Cardiac fibroblast (primary cell): Measurements from ENCODE around the gene P3H2.
A peak's percentile ranks its signal among the peaks of the same experiment; 100 is the strongest.

Experiments
- DNase-seq, 2 donors: peaks; one replicate each; pipeline versions ENCODE4 v3.0.0 to v3.0.0-alpha.2; 2010; ENCODE audit warnings: low read depth in 2 of 2
- H3K4me3 ChIP-seq, 2 donors: replicated peaks in 1 of 2; 1 replicate in 1 of 2; 2 replicates in 1 of 2; pipeline ENCODE4 v1.5.1; 2011; ENCODE audit warnings: low read depth in 2 of 2, low read length in 2 of 2, mild to moderate bottlenecking in 2 of 2, moderate library complexity in 1 of 2
- TF ChIP-seq, protein P1 (sequence below): IDR thresholded peaks from one replicate; pipeline ENCODE4 v1.5.1; 2011; ENCODE audit warnings: low read depth, mild to moderate bottlenecking, low read length, inconsistent platforms

P3H2 gene

GRCh38 chr3:190000187-190000860 is 120.4 kb downstream of the P3H2 start:
- no peak for DNase-seq
- TF ChIP-seq, protein P1, sequence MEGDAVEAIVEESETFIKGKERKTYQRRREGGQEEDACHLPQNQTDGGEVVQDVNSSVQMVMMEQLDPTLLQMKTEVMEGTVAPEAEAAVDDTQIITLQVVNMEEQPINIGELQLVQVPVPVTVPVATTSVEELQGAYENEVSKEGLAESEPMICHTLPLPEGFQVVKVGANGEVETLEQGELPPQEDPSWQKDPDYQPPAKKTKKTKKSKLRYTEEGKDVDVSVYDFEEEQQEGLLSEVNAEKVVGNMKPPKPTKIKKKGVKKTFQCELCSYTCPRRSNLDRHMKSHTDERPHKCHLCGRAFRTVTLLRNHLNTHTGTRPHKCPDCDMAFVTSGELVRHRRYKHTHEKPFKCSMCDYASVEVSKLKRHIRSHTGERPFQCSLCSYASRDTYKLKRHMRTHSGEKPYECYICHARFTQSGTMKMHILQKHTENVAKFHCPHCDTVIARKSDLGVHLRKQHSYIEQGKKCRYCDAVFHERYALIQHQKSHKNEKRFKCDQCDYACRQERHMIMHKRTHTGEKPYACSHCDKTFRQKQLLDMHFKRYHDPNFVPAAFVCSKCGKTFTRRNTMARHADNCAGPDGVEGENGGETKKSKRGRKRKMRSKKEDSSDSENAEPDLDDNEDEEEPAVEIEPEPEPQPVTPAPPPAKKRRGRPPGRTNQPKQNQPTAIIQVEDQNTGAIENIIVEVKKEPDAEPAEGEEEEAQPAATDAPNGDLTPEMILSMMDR: no peak
- no peak overlapping the region for H3K4me3 ChIP-seq

DNA sequence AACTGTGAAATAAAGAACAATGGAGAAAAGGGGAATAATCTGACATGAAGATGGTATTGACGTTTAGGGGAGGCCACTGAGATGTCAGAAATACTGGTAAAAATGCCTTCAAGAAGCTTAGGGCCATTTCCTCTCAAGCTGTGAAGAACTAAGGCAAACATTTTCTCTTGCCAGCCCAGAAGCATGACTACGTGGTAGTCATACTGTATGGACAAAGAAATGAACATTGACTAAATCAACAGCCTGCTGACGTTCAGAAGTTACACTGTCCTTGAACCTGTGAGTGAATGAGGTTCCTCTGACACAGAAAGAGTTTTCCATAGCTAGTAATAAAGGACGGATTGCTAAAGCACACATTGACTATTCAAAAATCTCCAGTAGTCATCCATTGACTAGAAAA is 121.0 kb downstream of the P3H2 start:
- TF ChIP-seq, protein P1: no peak
- H3K4me3 ChIP-seq: no peak overlapping the region
- DNase-seq: peak in 1 of 2 donors; percentile 55

DNA sequence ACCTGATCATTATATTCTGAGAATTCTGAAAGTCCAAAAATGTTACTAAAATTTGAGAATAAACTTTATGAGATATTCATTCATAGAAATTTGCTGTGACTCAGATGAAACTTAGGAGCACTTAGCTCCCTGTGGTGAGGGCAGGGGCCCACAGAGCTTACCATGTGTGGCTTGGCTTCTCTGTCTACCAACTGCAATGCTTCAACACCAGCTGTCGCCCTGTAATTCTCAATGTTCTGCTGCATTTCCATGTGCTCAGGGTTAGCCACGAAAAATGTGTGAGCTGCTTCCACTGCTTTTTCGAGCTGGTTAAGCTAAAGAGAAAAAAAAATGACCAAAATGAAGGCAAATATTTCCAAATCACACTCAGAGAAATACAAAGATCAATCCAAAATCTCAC is 125.6 kb downstream of the P3H2 start:
- TF ChIP-seq, protein P1: no peak
- peak in 1 of 2 donors; percentile 11 for DNase-seq
- H3K4me3 ChIP-seq: no peak overlapping the region

DNA sequence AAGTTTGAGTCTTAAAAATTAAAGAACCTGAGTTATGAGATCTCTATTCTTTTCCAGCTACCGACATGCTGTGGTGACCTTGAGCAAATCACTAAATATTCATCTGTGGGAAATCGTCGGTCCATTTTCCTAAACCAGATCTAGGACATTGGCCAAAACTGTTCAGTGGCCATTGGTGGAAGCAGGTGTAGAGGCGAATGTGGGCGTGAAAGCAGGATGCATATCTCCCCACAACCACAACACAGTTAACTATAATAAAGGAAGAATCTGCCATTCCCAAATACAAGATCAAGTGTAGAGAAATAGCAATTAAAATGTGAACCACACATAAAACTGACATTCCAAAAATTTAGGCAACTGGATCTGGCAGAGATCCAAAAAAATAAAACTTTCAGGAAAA is 129.9 kb downstream of the P3H2 start:
- no peak for DNase-seq
- TF ChIP-seq, protein P1: no peak
- no peak overlapping the region for H3K4me3 ChIP-seq

DNA sequence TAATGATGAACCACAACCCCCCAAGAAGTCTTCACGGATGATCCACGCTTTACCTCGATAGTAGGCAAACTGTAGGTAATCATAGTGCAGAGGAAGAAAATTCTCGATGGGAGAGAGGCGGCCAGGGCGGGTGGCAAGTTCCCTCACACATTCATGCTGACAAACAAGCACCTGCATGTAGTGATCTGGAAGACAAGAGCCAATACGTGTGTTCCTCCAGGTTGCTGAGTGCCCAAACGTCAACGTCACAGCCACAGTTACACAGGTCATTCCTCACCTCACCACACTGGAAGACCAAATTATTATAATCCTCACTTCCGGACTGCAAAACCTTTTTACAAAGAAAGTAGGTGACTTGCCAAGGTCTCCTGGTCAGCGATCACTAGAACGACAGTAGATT is 131.8 kb downstream of the P3H2 start:
- H3K4me3 ChIP-seq: no peak overlapping the region
- TF ChIP-seq, protein P1: no peak
- DNase-seq: no peak

DNA sequence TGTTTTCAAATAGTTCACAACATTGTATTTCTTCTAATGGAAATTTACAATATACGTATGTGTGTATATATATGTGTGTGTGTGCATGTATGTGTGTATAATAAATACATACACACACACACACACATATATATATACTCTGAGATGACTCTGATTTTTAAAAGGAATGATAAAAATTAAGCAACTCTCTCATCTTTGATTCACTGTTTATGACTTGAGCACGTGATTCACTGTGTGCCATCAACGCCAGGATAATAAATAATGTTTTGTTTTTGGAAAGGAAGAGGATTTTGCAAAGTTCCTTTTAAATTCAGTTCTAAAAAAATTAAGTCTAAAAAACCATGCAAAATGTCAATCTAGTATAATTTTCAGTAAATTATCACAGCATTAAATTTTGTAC is 132.4 kb downstream of the P3H2 start:
- no peak overlapping the region for H3K4me3 ChIP-seq
- DNase-seq: no peak
- TF ChIP-seq, protein P1: no peak

DNA sequence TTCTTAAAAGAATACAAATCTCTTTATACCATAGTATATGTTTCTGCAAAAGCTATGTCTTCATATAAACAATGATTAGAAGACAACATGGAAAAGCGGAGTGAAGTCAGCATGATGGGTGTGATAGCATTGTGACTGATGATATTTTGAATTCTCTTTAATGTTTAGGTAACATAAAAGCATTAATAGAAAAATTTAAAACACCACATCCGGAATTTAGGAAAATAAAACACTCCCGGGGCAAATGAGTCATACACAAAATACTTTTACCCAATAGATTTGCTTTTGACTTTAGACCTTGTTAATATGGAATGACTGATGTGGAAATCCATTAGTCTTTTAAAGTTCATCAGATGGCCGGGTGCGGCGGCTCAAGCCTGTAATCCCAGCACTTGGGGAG is 134.7 kb downstream of the P3H2 start:
- no peak overlapping the region for H3K4me3 ChIP-seq
- DNase-seq: peak in 1 of 2 donors; percentile 62
- TF ChIP-seq, protein P1: no peak
